Astrocyte of the spinal cord (primary cell): ENCODE data around the gene ASGR2.

ENCODE experiments used
- DNase-seq: peaks from one replicate; pipeline ENCODE4 v3.0.0; 2011; ENCODE audit warnings: low read depth, low spot score
- H3K4me3 ChIP-seq: 2 replicates; pipeline ENCODE4 v1.5.1; 2011; ENCODE audit warnings: low read depth, mild to moderate bottlenecking, low read length, moderate library complexity
- CTCF ChIP-seq: IDR thresholded peaks from 2 replicates; pipeline ENCODE4 v1.5.1; 2012; ENCODE audit warnings: low read depth, mild to moderate bottlenecking, low read length, inconsistent platforms
- in situ Hi-C: cut with HindIII; loops from 2 replicates; pipeline ENCODE4 v1.10.0; 2017; ENCODE audit warnings: low sequenced_read_pairs

The ASGR2 gene

GRCh38 chr17:7109461-7110322 lies 4.9 kb downstream of the ASGR2 start:
- no peak for TF ChIP-seq CTCF
- in situ Hi-C loops, result no loop called here
- DNase-seq, result no peak
- H3K4me3 ChIP-seq, result no peak overlapping the region

GRCh38 chr17:7108981-7109380 lies 5.6 kb downstream of the ASGR2 start:
- H3K4me3 ChIP-seq, result no peak overlapping the region
- no peak for DNase-seq
- TF ChIP-seq CTCF, result no peak
- in situ Hi-C loops, result no loop called here

GRCh38 chr17:7108560-7108925 lies 6.1 kb downstream of the ASGR2 start:
- DNase-seq, result no peak
- H3K4me3 ChIP-seq, result no peak overlapping the region
- in situ Hi-C loops, result no loop called here
- TF ChIP-seq CTCF, result no peak

- in situ Hi-C loops, result no loop called here
Measured at GRCh38 chr17:7107795-7108559, 6.6 kb downstream of the ASGR2 start.

GRCh38 chr17:7107012-7107754 lies 7.4 kb downstream of the ASGR2 start:
- no peak for DNase-seq
- no peak overlapping the region for H3K4me3 ChIP-seq
- in situ Hi-C loops, result no loop called here
- TF ChIP-seq CTCF, result no peak

More at GRCh38 chr17:7107795-7108559, 6.6 kb downstream of the ASGR2 start:
- TF ChIP-seq CTCF, result no peak
- no peak for DNase-seq
- H3K4me3 ChIP-seq, result no peak overlapping the region

- H3K4me3 ChIP-seq, result no peak overlapping the region
- in situ Hi-C loops, result no loop called here
- no peak for TF ChIP-seq CTCF
- DNase-seq, result no peak
Measured at GRCh38 chr17:7102421-7102820, 12.2 kb downstream of the ASGR2 start.
